ENCODE results near the gene FREM1.

The FREM1 gene

DNA sequence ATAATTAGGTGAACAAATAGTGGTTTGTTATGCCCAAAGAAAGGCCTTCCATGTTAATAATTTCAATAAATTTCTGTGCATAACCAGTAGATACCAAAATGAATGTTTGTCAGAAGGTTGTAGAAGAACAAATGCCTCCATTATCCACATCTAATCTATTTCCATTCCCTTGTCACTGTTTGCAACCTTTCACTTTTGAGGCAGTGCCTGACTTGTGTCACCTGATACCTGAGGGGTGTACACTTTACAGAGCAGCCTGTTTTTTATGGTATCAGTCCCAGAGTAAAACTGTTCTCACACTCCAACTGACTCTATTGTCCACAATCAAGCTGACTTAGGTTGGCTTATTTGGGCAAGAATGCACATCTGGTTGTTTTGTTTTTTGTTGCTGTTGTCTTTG lies 40.1 kb downstream of the FREM1 start:
- no peak for DNase-seq (ENCODE audit: low read depth in 2 of 2)

DNA sequence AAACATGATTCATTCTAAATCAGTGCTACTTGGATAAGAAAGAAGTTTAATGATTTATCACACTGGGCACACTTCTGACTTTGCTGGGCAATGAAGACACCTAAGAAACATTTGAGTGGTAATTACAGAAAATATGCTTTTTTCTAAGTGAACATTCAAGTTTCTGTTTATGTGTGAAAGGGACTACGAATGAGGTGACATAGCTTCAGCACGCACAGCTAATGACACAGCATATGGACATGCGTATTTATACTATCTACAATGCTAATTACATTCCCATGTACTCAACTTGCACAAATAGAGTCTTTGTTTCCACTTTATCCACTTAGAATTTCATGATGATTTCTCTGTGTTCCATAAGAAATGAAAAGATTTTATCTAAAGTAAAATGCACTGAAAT lies 40.6 kb downstream of the FREM1 start:
- no peak for DNase-seq (ENCODE audit: low read depth in 2 of 2)

DNA sequence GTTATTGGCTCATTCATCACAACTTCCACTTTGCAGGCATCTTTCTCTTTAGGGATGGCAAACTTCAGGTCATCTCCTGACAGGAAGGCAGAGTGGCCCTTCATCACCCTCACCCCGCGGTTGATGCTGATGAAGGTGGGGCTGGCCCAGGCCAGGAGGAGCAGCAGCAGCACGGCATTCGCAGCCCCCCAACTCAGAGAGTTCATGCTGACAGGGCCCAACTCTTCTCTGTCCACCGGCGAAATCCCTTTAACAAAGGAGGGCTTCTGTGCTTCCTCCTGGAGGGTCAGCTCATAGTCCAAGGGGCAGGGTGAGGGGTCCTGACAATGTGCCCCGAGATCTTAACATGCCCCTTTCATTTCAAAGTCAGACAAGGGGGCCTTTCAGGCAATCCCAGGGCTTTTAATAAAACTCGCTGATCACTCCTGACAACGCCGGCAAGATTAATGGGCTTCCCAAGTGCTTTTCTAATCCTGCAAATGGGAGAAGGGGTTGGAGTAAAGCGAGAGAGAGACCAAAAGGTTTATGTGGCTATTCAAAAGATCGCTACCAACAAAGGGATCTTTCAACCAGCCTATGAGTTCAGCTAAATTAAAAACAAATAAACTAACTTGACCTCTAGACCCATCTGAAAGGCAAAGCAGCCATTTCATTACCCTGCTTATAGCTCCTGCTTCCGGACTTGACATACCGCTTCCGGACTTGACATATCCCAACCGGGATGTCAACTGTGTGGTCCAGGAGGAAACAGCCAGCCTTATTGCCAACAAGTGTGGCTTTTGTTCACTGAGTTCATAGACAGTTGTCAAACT lies 41.2 kb downstream of the FREM1 start:
- no peak for DNase-seq (ENCODE audit: low read depth in 2 of 2)

DNA sequence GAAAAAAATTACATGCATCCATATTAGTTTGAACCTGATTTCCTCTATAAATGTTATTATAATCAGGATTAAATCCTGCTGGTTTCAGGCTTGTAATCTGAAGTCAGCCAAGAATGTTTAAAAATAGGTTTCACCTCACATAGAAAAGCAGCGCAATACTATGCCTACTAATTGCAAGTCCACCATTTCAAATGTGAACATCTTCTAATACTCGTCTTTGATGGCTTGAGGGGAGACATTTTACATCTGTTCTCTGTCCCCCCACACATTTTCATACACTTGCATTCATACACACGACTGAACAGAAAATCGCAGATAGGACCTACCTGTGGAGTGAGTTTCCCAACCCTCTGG lies 41.8 kb downstream of the FREM1 start:
- DNase-seq (ENCODE audit: low read depth in 2 of 2): no peak

DNA sequence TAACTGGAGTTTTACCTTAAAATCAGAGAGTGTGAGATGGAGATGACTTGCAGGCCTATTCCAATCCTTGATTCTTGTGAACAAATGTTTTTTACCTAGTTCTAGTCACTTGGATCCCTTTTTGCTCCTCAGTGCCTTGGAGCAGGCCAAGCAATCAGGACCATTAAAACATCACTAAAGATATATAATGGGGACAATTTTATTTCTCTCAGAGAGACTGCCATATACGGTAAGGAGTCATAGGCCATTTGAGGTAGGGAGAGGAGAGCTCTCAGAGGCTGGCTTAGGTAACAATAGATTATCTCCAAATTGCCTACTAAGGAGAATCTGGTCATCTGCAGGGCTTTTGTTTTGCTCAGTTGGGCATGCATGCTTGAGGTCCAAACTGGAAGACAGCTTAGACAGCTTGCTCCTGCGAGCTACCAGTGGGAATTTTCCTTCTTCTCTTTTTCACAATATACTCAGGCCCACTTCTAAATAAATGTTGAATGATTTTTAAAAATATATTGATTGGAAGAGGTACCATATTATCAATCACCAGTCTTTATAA lies 44.0 kb downstream of the FREM1 start:
- DNase-seq (ENCODE audit: low read depth in 2 of 2): no peak

DNA sequence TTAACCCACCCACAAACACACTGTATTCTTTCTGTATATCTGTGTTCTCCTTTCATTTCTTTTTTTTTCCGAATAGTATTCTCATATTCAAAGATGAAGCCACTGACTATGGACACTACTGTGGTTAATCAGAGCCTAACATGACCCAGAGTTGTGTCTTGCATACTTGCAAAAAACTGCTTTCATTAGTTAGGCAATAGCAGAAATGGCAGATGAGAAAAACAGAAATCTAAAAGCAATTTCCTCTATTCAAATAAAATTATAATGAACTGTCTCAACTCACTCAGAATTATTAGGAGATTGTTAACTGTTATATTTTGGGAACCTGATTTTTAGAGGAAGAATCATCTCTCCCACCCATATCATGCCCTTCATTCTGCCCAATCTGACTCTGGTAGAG lies 45.9 kb downstream of the FREM1 start:
- no peak for DNase-seq (ENCODE audit: low read depth in 2 of 2)

DNA sequence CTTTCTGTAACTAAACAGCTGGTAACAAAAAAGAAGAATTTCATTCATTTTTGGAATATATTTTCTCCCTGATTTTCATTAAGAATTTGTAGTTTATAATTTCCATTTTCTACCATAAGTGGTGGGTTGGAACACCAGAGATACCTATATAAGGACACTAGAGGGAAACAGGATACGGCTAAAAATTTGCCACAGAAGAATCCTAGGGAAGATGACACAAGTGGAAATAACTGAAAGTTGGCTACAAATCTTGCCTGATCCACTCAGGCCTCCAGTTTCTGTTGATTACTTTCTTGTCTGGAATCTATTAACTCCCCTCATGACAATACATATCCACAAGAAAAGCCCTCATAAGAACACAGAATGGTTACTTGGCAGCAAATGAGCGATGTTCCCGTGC lies 46.8 kb downstream of the FREM1 start:
- DNase-seq (ENCODE audit: low read depth in 2 of 2): no peak

DNA sequence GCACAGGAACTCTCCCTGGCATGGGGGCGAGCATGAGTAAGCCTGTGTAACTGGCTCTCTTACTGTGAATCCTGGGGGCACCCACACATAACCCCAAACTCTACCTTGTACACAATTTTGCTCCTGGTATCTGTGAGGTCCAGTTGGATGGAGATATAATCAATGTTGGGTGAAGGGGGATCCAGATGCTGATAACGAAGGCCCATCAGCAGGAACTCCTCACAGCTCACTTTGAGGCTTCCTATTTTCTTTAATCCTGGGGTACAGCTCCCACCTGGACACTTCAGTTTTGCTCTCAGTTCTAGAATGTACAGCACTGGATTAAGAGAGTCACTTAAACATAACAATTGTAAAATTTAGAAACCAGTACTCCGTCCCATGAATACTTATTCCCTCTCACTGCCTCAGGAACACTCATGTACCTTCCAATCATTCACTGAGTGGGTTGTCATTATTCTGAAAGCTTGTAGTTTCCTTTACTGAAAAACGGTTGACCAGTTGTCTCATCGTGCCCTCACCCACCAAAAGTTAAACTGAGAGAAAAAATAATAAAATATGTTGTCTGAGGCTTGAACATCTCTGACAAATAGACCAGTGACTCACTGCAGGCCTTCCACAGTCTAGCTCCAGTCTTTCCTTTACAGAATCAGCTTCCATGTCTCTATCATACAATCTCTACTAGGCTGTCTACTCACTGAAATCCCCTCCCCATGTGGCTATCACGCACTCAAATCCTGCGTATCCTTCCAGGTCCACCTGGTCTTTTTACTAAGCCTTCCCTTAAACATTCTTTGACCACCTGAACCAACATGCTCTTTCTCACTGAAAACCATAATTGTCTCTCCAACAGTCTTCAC lies 52.6 kb downstream of the FREM1 start:
- no peak for DNase-seq (ENCODE audit: low read depth in 2 of 2)

DNA sequence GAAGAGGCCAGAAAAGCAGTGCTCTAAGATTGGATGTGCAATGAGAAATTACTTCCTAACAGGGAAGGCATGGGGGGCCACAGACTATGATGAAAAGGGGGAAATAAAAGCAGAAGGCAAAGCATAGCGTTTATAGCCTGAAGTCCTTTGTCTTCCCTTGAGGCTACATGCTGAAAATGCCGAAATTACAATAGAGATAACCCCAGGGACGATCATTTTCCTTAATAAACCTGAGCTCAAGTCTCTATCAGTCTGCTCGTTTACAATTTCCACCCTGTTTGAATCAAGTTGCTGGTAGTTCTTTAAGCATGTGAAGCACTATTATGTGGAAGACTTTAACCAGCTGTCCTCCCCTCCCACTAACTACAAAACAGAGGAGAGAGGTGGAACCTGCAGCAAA lies 60.4 kb downstream of the FREM1 start:
- DNase-seq (ENCODE audit: low read depth in 2 of 2): no peak

DNA sequence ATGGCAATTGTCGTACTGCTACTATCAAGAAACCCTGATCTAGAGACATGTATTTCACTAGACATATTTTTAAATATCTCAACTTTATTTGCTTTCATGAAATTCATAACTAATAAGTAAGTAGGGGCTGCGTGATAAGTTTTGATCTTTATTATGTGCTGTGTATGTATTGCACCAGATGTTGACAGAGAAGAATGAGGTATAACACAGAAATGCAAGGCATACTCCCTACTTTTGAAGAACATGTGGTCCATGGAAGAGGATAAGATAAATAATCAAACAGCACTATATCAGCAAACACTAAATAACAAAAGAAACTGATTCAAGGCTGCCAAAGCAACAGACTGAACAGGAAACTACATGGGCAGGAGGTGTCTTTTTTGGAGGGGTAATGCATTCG lies 60.9 kb downstream of the FREM1 start:
- no peak for DNase-seq (ENCODE audit: low read depth in 2 of 2)

DNA sequence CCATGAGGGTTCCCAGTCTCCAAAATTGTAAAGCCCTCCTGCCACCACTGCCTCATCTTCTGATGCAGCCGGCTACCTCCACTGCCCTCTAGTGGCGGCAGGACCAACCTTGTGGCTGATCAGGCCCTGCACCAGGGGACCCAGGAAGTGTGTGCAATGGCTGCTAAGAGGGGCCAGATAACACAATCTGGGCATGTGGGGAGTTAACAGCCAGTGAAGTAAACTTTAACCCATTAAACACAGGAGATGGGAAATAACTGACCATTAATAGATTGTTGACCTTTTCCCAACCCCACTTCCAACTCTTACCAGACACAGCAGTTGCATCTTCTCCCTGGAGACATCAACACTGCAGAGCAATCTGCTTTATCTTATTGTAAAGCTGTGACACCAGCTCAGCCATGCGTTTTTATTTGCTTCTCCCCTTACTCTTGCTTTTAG lies 63.3 kb downstream of the FREM1 start:
- DNase-seq (ENCODE audit: low read depth in 2 of 2): no peak

DNA sequence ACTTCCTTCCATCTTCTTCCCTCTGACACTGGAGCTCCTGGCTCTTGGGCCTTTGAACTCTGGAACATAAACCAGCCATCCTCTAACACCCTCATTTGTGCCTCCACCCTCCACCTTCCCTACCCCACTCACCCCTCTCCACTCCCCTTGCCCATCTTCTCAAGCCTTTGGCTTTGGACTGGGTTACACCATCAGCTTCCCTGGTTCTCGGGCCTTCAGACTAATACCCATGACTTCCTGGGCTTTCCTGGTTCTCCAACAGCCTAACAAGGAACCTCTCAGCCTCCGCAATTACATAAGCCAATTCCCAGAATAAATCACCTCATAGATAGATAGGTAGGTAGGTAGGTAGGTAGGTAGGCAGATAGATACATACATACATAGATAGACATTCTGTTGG lies 67.1 kb downstream of the FREM1 start:
- no peak for DNase-seq (ENCODE audit: low read depth in 2 of 2)

DNA sequence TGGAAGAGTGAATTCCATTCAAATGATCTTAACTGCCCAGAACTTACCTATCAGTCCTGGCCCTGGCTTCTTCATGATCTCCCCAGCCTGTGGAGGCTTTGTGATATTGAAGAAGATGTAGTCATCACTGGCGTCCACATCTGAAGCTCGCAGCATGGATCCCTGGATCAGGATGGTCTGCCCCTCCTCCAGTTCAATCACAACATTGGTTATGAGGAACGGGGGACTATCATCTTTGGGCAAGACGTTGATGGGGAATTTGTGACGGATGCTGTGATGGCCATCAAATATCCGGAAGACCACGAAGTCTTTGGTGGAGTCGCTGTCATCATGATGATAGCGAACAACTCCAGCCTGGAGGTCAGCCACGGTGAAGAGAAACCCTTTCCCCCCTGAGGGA lies 68.0 kb downstream of the FREM1 start:
- DNase-seq (ENCODE audit: low read depth in 2 of 2): no peak

DNA sequence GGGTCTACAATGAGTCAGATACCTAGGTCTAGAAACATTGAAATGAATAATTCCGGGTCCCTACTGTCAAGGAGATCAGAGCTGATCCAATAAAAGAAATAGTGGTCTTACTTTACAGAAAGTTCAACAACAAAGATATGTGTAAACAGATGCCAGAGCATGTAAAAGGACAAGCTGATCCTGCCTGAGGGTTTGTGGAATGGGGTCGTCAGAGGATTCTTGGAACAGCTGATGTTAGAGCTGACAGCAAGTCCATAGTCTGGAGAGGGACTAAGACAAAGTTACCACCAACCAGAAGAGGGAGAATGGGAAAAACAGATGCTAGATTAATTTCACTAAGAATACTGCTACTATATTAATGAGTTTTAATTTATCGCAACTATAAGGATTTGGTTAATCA lies 71.5 kb downstream of the FREM1 start:
- no peak for DNase-seq (ENCODE audit: low read depth in 2 of 2)

DNA sequence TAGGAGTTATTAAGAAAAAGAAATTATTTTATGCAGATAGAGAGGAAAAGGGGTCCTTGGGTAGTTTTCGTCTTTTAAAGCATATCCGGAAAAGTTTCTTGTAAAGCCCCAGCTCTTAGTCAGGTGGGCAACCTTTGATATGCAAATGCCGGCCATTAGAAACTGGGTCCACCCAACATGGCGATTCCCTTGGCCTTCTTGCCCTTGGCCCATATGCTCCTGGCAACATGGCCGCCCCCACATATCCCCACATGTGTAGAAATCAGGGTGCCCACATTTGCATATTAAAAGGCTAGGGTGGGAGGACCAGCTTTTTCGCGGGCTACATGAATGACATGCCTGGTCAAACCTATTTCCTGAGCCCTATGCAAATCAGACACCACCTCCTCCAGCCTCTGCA lies 73.3 kb downstream of the FREM1 start:
- DNase-seq (ENCODE audit: low read depth in 2 of 2): no peak

DNA sequence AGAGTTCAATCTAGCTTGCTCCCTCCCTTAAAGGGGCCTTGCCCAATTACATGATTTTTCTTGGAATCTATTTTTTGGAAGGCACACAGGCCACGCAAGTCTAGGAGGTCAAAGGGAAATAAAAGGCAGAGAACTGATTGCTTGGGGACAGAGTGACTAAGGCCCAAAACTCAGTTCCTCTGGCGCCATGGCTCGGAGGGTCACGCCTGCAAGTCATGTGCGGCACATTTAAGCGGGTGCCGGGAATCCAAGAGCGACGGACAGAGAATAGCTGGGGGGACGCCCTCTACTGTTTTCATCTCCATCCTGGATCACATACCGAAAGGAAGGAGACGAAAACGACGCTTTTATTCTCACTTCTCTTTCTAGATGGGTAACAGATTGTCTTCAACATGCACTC lies 78.6 kb downstream of the FREM1 start:
- no peak for DNase-seq (ENCODE audit: low read depth in 2 of 2)

DNA sequence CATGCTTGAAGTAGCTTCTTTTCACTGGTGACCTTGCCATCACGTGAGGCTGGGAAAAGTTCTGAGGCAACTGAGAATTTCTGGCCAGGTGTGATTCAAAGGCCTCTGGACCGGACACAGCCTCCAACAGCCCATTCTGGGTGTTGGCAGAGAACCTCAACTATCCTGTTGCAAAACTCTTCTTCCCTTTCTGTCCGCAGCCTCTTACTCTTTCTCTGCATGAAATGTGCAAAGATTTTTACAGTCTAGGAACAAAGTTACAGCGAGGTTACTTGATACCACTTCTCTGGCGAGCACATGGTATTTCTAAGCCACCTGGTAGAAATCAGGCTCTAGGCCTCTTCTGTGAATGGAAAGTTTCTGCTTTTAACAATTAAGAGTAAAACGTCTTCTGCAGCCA lies 79.2 kb downstream of the FREM1 start:
- no peak for DNase-seq (ENCODE audit: low read depth in 2 of 2)

DNA sequence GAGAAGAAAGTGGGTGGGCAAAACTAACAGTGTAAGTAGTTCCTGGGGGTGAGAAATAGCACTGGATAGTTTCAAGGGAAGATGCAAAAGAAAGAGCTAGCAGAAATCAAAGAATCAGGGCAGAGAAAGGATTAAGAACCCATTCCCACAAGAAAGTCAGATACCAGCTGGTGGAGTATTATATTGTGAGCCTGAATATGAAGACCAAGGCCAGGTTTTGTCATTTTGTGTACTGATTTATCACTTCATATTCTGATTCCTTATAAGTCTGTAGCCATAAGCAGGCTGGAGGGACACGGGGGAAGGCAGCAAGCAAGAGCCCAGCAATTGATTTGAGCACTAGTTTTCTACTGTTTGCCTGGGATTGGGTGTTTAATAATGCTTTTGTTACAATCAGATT lies 80.2 kb downstream of the FREM1 start:
- DNase-seq (ENCODE audit: low read depth in 2 of 2): no peak

DNA sequence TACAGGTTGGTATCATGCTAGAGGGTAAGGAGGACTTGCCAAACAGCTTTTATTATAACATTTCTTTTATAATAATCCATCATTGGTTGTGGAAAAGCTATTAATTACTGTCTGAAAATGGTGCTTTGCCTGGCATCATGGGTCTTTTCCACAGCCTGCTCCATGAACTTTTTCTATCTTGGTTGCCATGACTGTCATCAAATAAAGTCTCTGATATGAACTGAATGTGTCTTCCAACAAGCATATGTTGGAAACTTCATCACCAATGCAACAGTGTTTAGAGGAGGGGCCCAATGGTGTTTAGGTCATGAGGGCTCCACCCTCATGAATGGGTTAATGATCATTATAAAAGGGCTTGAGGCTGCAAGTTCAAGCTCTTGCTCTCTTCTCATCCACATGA lies 81.0 kb downstream of the FREM1 start:
- DNase-seq (ENCODE audit: low read depth in 2 of 2): no peak

DNA sequence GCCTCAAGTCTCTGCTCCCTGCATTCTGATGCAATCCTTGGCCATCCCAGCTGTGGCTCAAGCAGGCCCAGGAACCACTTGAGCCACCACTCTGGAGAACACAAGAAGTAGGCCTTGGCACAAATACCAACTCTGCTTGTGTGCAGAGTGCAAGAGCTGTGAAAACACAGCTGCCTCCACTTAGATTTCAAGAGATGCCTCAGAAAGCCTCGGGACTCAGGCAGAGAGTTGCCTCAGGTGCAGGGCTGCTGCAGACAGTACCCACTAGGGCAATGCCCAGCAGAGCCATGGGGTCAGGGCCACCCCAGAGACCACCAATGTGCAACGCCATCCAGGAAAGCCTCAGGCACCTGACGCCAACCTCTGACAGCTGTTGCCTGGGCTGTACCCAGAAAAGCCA lies 82.4 kb downstream of the FREM1 start:
- DNase-seq (ENCODE audit: low read depth in 2 of 2): no peak

DNA sequence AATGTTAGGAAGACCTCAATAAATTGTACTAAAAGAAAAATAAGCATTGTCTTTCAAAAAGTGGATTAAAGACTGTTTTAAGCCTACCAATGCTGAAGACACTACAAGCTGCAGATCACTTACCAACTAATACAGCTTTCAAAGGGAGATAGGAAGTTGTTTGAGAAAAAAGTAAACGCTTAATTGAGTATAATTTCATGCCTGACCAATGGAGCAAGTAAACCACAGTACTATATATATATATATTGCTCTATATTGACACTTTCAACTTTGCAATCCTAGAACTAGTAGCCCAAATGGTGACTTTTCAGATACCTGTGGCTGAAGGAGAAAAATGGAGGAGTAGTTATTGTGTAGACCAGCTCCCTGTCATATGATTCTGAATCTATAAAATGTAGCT lies 85.7 kb downstream of the FREM1 start:
- no peak for DNase-seq (ENCODE audit: low read depth in 2 of 2)

DNA sequence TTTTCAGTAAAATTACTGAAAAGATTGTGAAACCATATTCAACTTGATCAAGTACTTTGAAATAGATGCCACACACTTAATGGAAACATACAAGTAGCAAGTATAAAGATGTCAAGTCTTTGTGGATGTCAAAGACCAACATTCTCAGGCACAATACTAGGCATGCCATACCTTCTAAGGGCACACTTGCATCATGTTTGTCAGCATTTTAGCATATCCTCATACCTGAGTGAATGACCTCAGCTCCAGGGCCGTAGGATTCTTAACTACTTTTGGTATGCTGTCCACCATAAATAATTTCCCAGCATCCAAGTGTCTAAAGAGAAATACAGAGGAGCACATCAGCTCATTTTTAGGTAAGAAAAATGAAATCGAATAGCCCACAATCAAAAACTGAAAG lies 86.4 kb downstream of the FREM1 start:
- DNase-seq (ENCODE audit: low read depth in 2 of 2): no peak

DNA sequence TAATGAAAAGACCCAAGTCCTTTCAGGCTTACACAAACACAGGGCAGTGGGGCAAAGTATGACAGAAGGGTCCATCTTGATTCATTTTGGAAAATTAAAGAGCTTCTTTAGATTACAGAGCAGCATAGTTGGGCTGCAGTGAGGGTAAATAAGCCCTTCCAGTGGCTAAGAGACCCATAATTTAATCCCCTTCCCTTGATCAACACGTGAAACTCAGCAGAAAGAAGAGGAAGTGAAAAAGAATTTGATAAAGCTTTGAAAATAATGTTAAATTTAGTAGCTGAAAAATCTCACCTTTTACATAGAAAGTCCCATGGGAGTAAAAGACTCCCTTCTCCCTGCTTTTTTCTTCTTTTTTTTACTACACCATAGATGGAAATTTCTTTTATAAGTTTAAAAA lies 87.6 kb downstream of the FREM1 start:
- no peak for DNase-seq (ENCODE audit: low read depth in 2 of 2)
